GM12878 (cell line): ENCODE measurements around the gene STK38. TPM values are rescaled to one million over a fixed set of nuclear protein-coding genes. Genes with fewer than 3 reads are reported as not detected.
A peak's percentile ranks its signal among the peaks of the same experiment; 100 is the strongest.

Experiments used
- ATF2 ChIP-seq: IDR thresholded peaks from 2 replicates; pipeline ENCODE4 v1.6.1; 2012; ENCODE audit warnings: low read length, inconsistent platforms
- BRCA1 ChIP-seq: IDR thresholded peaks from 2 replicates; pipeline ENCODE4 v1.6.1; 2011; ENCODE audit warnings: low read depth, low read length, improper control_type of control experiment
- CBX3 ChIP-seq: fragments of 200-600 bp; sonication (generic); IDR thresholded peaks from 2 replicates; pipeline ENCODE4 v1.6.1; 2016; ENCODE audit warnings: low read depth, borderline replicate concordance
- EZH2 ChIP-seq: IDR thresholded peaks from 2 replicates; pipeline ENCODE4 v1.6.1; 2012; ENCODE audit warnings: low read depth, mild to moderate bottlenecking, control low read depth, inconsistent platforms, low read length, borderline replicate concordance; ENCODE audit not compliant: control insufficient read depth
- FOXM1 ChIP-seq: IDR thresholded peaks from 2 replicates; pipeline ENCODE4 v1.6.1; 2012; ENCODE audit warnings: low read depth, mild to moderate bottlenecking, inconsistent platforms, low read length, moderate library complexity
- IKZF1 ChIP-seq: fragments of 450-650 bp; conservative IDR thresholded peaks from 2 replicates; pipeline ENCODE4 v1.6.1; 2017; ENCODE audit warnings: antibody characterized with exemption, mild to moderate bottlenecking
- MAX ChIP-seq: IDR thresholded peaks from 2 replicates; pipeline ENCODE4 v1.6.1; 2012; ENCODE audit warnings: low read depth, low read length, improper control_type of control experiment
- MLLT1 ChIP-seq: fragments of 450-650 bp; IDR thresholded peaks from 2 replicates; pipeline ENCODE4 v1.6.1; 2016; ENCODE audit warnings: mild to moderate bottlenecking
- PBX3 ChIP-seq: IDR thresholded peaks from 2 replicates; pipeline ENCODE4 v1.6.1; 2011; ENCODE audit warnings: mild to moderate bottlenecking, low read depth, low read length, moderate library complexity; ENCODE audit not compliant: insufficient replicate concordance
- RELA ChIP-seq: fragments of 450-650 bp; IDR thresholded peaks from 2 replicates; pipeline ENCODE4 v1.8.0; 2014; ENCODE audit warnings: borderline replicate concordance; ENCODE audit not compliant: partially characterized antibody
- RFX5 ChIP-seq: IDR thresholded peaks from 2 replicates; pipeline ENCODE4 v1.6.1; 2011; ENCODE audit warnings: low read depth, low read length, improper control_type of control experiment
- SUPT20H ChIP-seq: IDR thresholded peaks from 2 replicates; pipeline ENCODE4 v1.6.1; 2011; ENCODE audit warnings: low read depth, mild to moderate bottlenecking, low read length, moderate library complexity, borderline replicate concordance; ENCODE audit not compliant: control insufficient read depth
- TBL1XR1 ChIP-seq: IDR thresholded peaks from 2 replicates; pipeline ENCODE4 v1.6.1; 2012; ENCODE audit warnings: low read depth, low read length, improper control_type of control experiment
- TCF12 ChIP-seq: IDR thresholded peaks from 2 replicates; pipeline ENCODE4 v1.6.1; 2011; ENCODE audit warnings: low read depth, mild to moderate bottlenecking, low read length
- TCF7 ChIP-seq: IDR thresholded peaks from 2 replicates; pipeline ENCODE4 v1.6.1; 2014; ENCODE audit warnings: antibody characterized with exemption, borderline replicate concordance
- ZBTB4 ChIP-seq: fragments of 450-650 bp; formaldehyde crosslinking; IDR thresholded peaks from 2 replicates; pipeline ENCODE4 v1.4.0; 2022; ENCODE audit warnings: mild to moderate bottlenecking, moderate library complexity
- ZNF687 ChIP-seq: fragments of 450-650 bp; IDR thresholded peaks from 2 replicates; pipeline ENCODE4 v1.6.1; 2017; ENCODE audit warnings: mild to moderate bottlenecking, moderate library complexity
- ZZZ3 ChIP-seq: IDR thresholded peaks from 2 replicates; pipeline ENCODE4 v1.6.1; 2011; ENCODE audit warnings: low read depth; ENCODE audit not compliant: control insufficient read depth, insufficient read length
- polyA plus RNA-seq, 11 experiments: library from polyadenylated mRNA; depleted of rRNA in 4 of 11; unstranded in 6 of 11; stranded (reverse) in 5 of 11; fragments of >200 nt; fragmentation: Nextera tagmentation in 4 of 11; fragmentation: Illumina TruSeq in 1 of 11; extraction: Ambion mirVana in 4 of 11; extraction: Trizol in 1 of 11; gene quantifications; 1 replicate in 1 of 11; 2 replicates in 10 of 11; pipeline versions ENCODE4 v1.2.1 to v1.2.3, GENCODE V29; 2011 to 2016; ENCODE audit warnings: inconsistent platforms in 2 of 11, missing spikeins in 2 of 11, low read depth in 1 of 11
- total RNA-seq, 4 experiments: library from RNA; depleted of rRNA in 3 of 4; stranded (reverse); fragments of >200 nt in 3 of 4; fragmentation: Illumina TruSeq in 1 of 4; extraction: Trizol in 1 of 4; gene quantifications; 2 replicates each; pipeline versions ENCODE4 v1.2.1 to v1.2.3, GENCODE V29; 2013 to 2021

Gene STK38
- total and polyA plus RNA-seq, 10 of the 15 experiments (the other 5 are each of a cell fraction or from before 2014, with no cell fraction given), result 4.1 to 18.7 (median 13.6) TPM

- TF ChIP-seq ATF2, result 0 out of 2 replicates have a peak, but pooled peaks have one; percentile 45
- no peak for TF ChIP-seq ZBTB4 (CRISPR knock-in tag)
- no peak for TF ChIP-seq BRCA1
- TF ChIP-seq RFX5, result no peak
- no peak for TF ChIP-seq ZZZ3
- peak; percentile 80 for TF ChIP-seq TCF12
- no peak for TF ChIP-seq EZH2
- no peak for TF ChIP-seq TCF7
- no peak for TF ChIP-seq MAX
- TF ChIP-seq SUPT20H, result no peak
- TF ChIP-seq ZNF687, result no peak
- TF ChIP-seq TBL1XR1, result peak; percentile 19; the same call in 1 of the 2 replicates
- TF ChIP-seq RELA, result no peak
- TF ChIP-seq MLLT1, result peak; percentile 34; the same call in 1 of the 2 replicates
- peak; percentile 9 for TF ChIP-seq PBX3
- peak; percentile 72 for TF ChIP-seq IKZF1
- no peak for TF ChIP-seq FOXM1
- TF ChIP-seq CBX3, result no peak
Measured at GRCh38 chr6:36592221-36592655, 45.0 kb upstream of the STK38 start (continued).
